H1 (cell line): ENCODE results near the gene SSUH2. TPM values are rescaled to one million over a fixed set of nuclear protein-coding genes. Genes with fewer than 3 reads are reported as not detected.

Source experiments
- CTCF ChIA-PET: fragments of 300-600 bp; sonication (Branson Sonifier 250); formaldehyde crosslinking; loops from one replicate; lab custom pipeline; 2021; ENCODE audit not compliant: partially characterized antibody; lab: Charles Lee
- POLR2A ChIA-PET: fragments of 300-600 bp; sonication (Branson Sonifier 250); formaldehyde crosslinking; loops from one replicate; lab custom pipeline; 2021; ENCODE audit warnings: inconsistent platforms; ENCODE audit not compliant: partially characterized antibody; lab: Charles Lee
- DNase-seq, 2 experiments: peaks; one replicate each; pipeline versions ENCODE4 v3.0.0 to v3.0.0-alpha.2; 2010 to 2022; ENCODE audit warnings: low spot score in 2 of 2, low read depth in 1 of 2, mixed read lengths in 1 of 2
- FAIRE-seq: peaks from 2 replicates; lab custom pipeline; 2011; peaks lifted over from hg19 to GRCh38; lab: Jason Lieb, UNC
- H2AFZ ChIP-seq: 2 replicates; pipeline ENCODE4 v1.8.1; 2012; ENCODE audit warnings: low read length, inconsistent platforms
- H2AK5ac ChIP-seq: 2 replicates; pipeline ENCODE4 v1.6.1; 2013; ENCODE audit warnings: low read depth, low read length
- H2BK120ac ChIP-seq: replicated peaks from 2 replicates; pipeline ENCODE3; 2013; ENCODE audit warnings: low read depth, low read length, inconsistent platforms
- H2BK12ac ChIP-seq: 2 replicates; pipeline ENCODE4 v1.6.1; 2013; ENCODE audit warnings: low read depth, low read length
- H2BK15ac ChIP-seq: 2 replicates; pipeline ENCODE4 v1.6.1; 2013; ENCODE audit warnings: low read length
- H2BK20ac ChIP-seq: 2 replicates; pipeline ENCODE4 v1.6.1; 2013; ENCODE audit warnings: low read length
- H2BK5ac ChIP-seq: 2 replicates; pipeline ENCODE4 v1.6.1; 2013; ENCODE audit warnings: low read depth, low read length
- H3K14ac ChIP-seq: 2 replicates; pipeline ENCODE4 v1.6.1; 2013; ENCODE audit warnings: inconsistent platforms; ENCODE audit not compliant: insufficient read length
- H3K18ac ChIP-seq: 2 replicates; pipeline ENCODE4 v1.6.1; 2013; ENCODE audit warnings: low read length; ENCODE audit errors: extremely low read depth
- H3K23ac ChIP-seq: 2 replicates; pipeline ENCODE4 v1.6.1; 2013; ENCODE audit warnings: inconsistent platforms; ENCODE audit not compliant: insufficient read length
- H3K23me2 ChIP-seq: 2 replicates; pipeline ENCODE4 v1.6.1; 2013; ENCODE audit warnings: low read depth, low read length
- H3K27ac ChIP-seq: 2 replicates; pipeline ENCODE4 v1.6.1; 2011; ENCODE audit warnings: low read depth, low read length, inconsistent platforms
- H3K27me3 ChIP-seq, 4 experiments: replicated peaks in 1 of 4; 1 replicate in 1 of 4; 2 replicates in 3 of 4; pipeline versions ENCODE4 v1.6.1 to v1.8.1; 2011 to 2013; ENCODE audit warnings: low read length in 3 of 4, mild to moderate bottlenecking in 3 of 4, inconsistent platforms in 2 of 4, mixed read lengths in 2 of 4, moderate library complexity in 1 of 4; ENCODE audit not compliant: control insufficient read depth in 3 of 4, insufficient read depth in 3 of 4; ENCODE audit errors: extremely low read depth in 1 of 4
- H3K36me3 ChIP-seq, 4 experiments: 2 replicates each; pipeline versions ENCODE4 v1.6.1 to v1.8.1; 2011 to 2013; ENCODE audit warnings: mild to moderate bottlenecking in 4 of 4, low read length in 3 of 4, moderate library complexity in 2 of 4, control low read depth in 1 of 4, inconsistent platforms in 1 of 4; ENCODE audit not compliant: insufficient read depth in 4 of 4, control insufficient read depth in 2 of 4
- H3K4ac ChIP-seq: replicated peaks from 2 replicates; pipeline ENCODE3; 2013; ENCODE audit warnings: low read length, low read depth, mixed read lengths, inconsistent platforms; ENCODE audit not compliant: insufficient read length
- H3K4me1 ChIP-seq, 4 experiments: replicated peaks in 1 of 4; 1 replicate in 1 of 4; 2 replicates in 3 of 4; pipeline versions ENCODE4 v1.6.1 to v1.8.1; 2011 to 2013; ENCODE audit warnings: low read length in 3 of 4, inconsistent platforms in 2 of 4, mixed read lengths in 1 of 4; ENCODE audit not compliant: insufficient read depth in 4 of 4, control insufficient read depth in 3 of 4
- H3K4me2 ChIP-seq, 2 experiments: 2 replicates each; pipeline versions ENCODE4 v1.6.1 to v1.8.1; 2011 to 2013; ENCODE audit warnings: low read depth in 2 of 2, low read length in 2 of 2, control low read depth in 1 of 2, inconsistent platforms in 1 of 2, mild to moderate bottlenecking in 1 of 2; ENCODE audit not compliant: insufficient read depth in 1 of 2
- H3K4me3 ChIP-seq, 4 experiments: fragments of 200-600, 300-600 bp in 1 of 4; sonication (generic), shearing (Covaris generic), sonication (Bioruptor Twin) in 1 of 4; 2 replicates each; pipeline versions ENCODE4 v1.5.1 to v1.8.1; 2011 to 2016; ENCODE audit warnings: low read length in 4 of 4, low read depth in 3 of 4, control low read depth in 2 of 4, inconsistent platforms in 2 of 4, mild to moderate bottlenecking in 2 of 4, mixed read lengths in 1 of 4, moderate library complexity in 1 of 4; ENCODE audit not compliant: insufficient read depth in 2 of 4; ENCODE audit errors: extremely low read depth in 1 of 4
- H3K56ac ChIP-seq: replicated peaks from 2 replicates; pipeline ENCODE3; 2013; ENCODE audit warnings: low read depth, mild to moderate bottlenecking, mixed read lengths, low read length, inconsistent platforms; ENCODE audit not compliant: insufficient read length
- H3K79me1 ChIP-seq: 2 replicates; pipeline ENCODE4 v1.6.1; 2013; ENCODE audit warnings: low read depth, low read length, control low read depth
- H3K79me2 ChIP-seq, 2 experiments: 2 replicates each; pipeline versions ENCODE4 v1.6.1 to v1.8.1; 2012 to 2013; ENCODE audit warnings: low read length in 2 of 2, mild to moderate bottlenecking in 2 of 2, inconsistent platforms in 1 of 2; ENCODE audit not compliant: insufficient read depth in 2 of 2, control insufficient read depth in 1 of 2
- H3K9ac ChIP-seq, 4 experiments: replicated peaks in 1 of 4; 1 replicate in 1 of 4; 2 replicates in 3 of 4; pipeline versions ENCODE4 v1.6.1 to v1.8.1; 2011 to 2013; ENCODE audit warnings: low read depth in 3 of 4, low read length in 3 of 4, control low read depth in 2 of 4, mild to moderate bottlenecking in 2 of 4, moderate library complexity in 2 of 4, inconsistent platforms in 1 of 4; ENCODE audit errors: extremely low read depth in 1 of 4
- H3K9me3 ChIP-seq, 2 experiments: 2 replicates each; pipeline versions ENCODE4 v1.6.1 to v1.8.1; 2012 to 2013; ENCODE audit warnings: mild to moderate bottlenecking in 2 of 2, moderate library complexity in 2 of 2, control low read depth in 1 of 2, inconsistent platforms in 1 of 2, low read depth in 1 of 2, low read length in 1 of 2, mixed read lengths in 1 of 2; ENCODE audit not compliant: insufficient read depth in 2 of 2
- H4K20me1 ChIP-seq, 2 experiments: replicated peaks in 1 of 2; 2 replicates each; pipeline versions ENCODE3 to v1.8.1; 2011 to 2013; ENCODE audit warnings: inconsistent platforms in 2 of 2, low read length in 2 of 2, mild to moderate bottlenecking in 1 of 2; ENCODE audit not compliant: insufficient read depth in 2 of 2, control insufficient read depth in 1 of 2
- H4K5ac ChIP-seq: 2 replicates; pipeline ENCODE4 v1.6.1; 2013; ENCODE audit warnings: low read length, low read depth, mixed read lengths, inconsistent platforms; ENCODE audit not compliant: insufficient read length
- H4K8ac ChIP-seq: 2 replicates; pipeline ENCODE4 v1.8.0; 2013; ENCODE audit warnings: mild to moderate bottlenecking, moderate library complexity, low read length, inconsistent platforms; ENCODE audit not compliant: insufficient read depth; ENCODE audit errors: extremely low read depth
- H4K91ac ChIP-seq: replicated peaks from 2 replicates; pipeline ENCODE3; 2013; ENCODE audit warnings: low read length, mixed read lengths, inconsistent platforms; ENCODE audit not compliant: insufficient read length
- CBX5 ChIP-seq: fragments of 300-800, 300-1000 bp; sonication (generic); IDR thresholded peaks from 2 replicates; pipeline ENCODE4 v1.7.1; 2016; ENCODE audit warnings: antibody characterized with exemption, low read length, low read depth
- KDM4A ChIP-seq: IDR thresholded peaks from one replicate; pipeline ENCODE4 v1.7.1; 2012; ENCODE audit warnings: low read depth, mild to moderate bottlenecking, moderate library complexity, low read length, inconsistent platforms; ENCODE audit not compliant: severe bottlenecking
- TAF1 ChIP-seq: IDR thresholded peaks from 2 replicates; pipeline ENCODE4 v1.6.1; 2011; ENCODE audit warnings: mild to moderate bottlenecking, low read depth, low read length
- WGBS, 2 experiments: shearing (Covaris generic) in 1 of 2; methylation state at CpG; one replicate each; pipeline versions ENCODE4 v1.1.6 to v1.1.7; 2013 to 2015; ENCODE audit warnings: low lambda C conversion rate in 2 of 2, mixed read lengths in 2 of 2, inconsistent platforms in 1 of 2, low coverage in 1 of 2, missing lambda C conversion rate in 1 of 2; ENCODE audit not compliant: insufficient replicate concordance in 2 of 2, insufficient coverage in 1 of 2, insufficient read length in 1 of 2; ENCODE audit errors: extremely low coverage in 1 of 2, missing lambda C conversion rate in 1 of 2; 5-methylcytosine and 5-hydroxymethylcytosine counted together
- polyA plus RNA-seq, 7 experiments: library from polyadenylated mRNA; depleted of rRNA in 3 of 7; stranded (reverse) in 5 of 7; unstranded in 2 of 7; fragments of >200 nt in 5 of 7; fragments of 200-250 nt in 2 of 7; gene quantifications; 1 replicate in 5 of 7; 2 replicates in 1 of 7; 4 replicates in 1 of 7; pipeline versions ENCODE4 v1.2.1 to v1.2.3, GENCODE V29; 2011 to 2013; ENCODE audit warnings: missing spikeins in 2 of 7, mixed read lengths in 2 of 7
- total RNA-seq: library from RNA; stranded (reverse); fragmentation: NEBNext Ultra II Directional; extraction: Animal tissue kit (Norgen Biotek cat#: 25700); gene quantifications from 2 replicates; pipeline ENCODE4 v1.2.1, GENCODE V29; 2021

The SSUH2 gene
- total and polyA plus RNA-seq, 2 of the 8 experiments (the other 6 are each of a cell fraction or from before 2014, with no cell fraction given): 0.62 to 0.69 TPM

DNA sequence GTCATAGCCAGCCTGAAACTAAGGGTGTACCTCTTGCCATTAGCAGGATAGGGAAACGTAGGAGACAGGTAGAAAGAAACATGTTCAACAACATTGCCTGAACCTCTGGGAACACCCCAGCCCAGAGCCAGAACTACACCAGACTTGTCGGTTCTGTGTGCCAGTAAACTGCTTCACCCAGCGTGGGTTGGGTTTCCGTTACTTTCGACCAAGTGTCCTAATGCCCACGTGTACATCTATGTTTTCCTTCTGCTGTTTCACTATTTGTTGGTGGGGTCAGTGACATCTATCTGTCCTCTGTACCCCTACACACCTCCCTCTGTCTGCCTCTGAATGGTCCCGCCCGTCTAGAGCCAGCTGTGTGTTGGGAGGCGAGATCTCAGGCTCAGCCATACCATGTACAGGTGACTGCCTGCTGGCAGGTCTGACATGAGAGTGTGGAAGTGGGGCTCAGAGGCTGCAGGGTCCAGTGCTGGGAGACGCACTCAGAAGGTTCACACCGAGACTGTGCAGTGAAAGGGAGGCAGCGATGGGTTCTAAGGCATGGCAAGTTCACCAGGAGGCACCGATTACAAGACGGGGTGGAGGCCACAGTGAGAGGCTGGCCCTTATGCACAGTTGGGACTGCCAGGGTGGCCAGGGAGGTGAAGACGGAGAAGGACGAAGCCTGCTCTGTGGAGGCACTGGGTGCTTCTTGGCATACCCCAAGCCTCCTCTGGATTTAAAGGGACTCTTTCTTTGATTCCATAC is 36.4 kb downstream of the SSUH2 start:
- Histone ChIP-seq H3K23me2 (no peaks in the 10 kb centered on the region), H3K4me3 (no peak overlapping the region), H4K20me1 (no peaks in the 10 kb centered on the region), H3K9ac (no peak overlapping the region), H2AFZ (no peak overlapping the region), H3K4ac (no peak overlapping the region), H3K23ac (no peak overlapping the region), H2BK120ac (no peak overlapping the region), H2AK5ac (no peak overlapping the region), H3K27ac (no peak overlapping the region), H4K91ac (no peak overlapping the region), H3K4me2 (no peak overlapping the region), H3K14ac (no peak overlapping the region), H3K27me3 (no peaks in the 10 kb centered on the region; a peak in 1 of 7 replicates), H3K79me1 (no peaks in the 10 kb centered on the region), H3K9me3 (0 out of 4 replicates have a peak, but pooled peaks cover 0 to 3% of the 10 kb centered on the region in 2 experiments), H2BK15ac (no peak overlapping the region), H3K56ac (no peak overlapping the region), H4K8ac (no peak overlapping the region; the same call in 1 of the 2 replicates), H2BK20ac (no peak overlapping the region; the same call in 1 of the 2 replicates), H3K18ac (no peak overlapping the region), H3K36me3 (no peaks in the 10 kb centered on the region), H3K4me1 (peaks cover 0 to 2% (median 1%) of the 10 kb centered on the region in 4 experiments; a peak in 2 of 7 replicates), H2BK5ac (no peak overlapping the region), H3K79me2 (no peaks in the 10 kb centered on the region), H2BK12ac (peak overlapping the region; percentile 17; the same call in 1 of the 2 replicates), H4K5ac (no peak overlapping the region)
- ChIA-PET CTCF (interaction anchor here (0.6 to 4.2 kb wide), 15 partner anchors 11 to 1812 kb away, joined by 3 to 24 read pairs (median 3); no protein-coding TSS in a partner anchor), POLR2A (no interaction called here)
- 83% methylated on average over 16 of the region's 16 CpGs; no CpG with 5 or more reads in 1 of the 2 experiments for WGBS, 2 experiments
- peak in 1 of 2 experiments; percentile 29 for DNase-seq
- TF ChIP-seq CBX5 (no peak), KDM4A (no peak), TAF1 (no peak)
- FAIRE-seq: no peak
